Trophoblast cell (in vitro differentiated cells and primary cell): ENCODE data around the gene PTPRN2.

Experiments
- DNase-seq, 2 donors: peaks; one replicate each; pipeline ENCODE4 v3.0.0-alpha.2; 2016
- H2AFZ ChIP-seq: 2 replicates; pipeline ENCODE4 v1.6.1; 2013; ENCODE audit warnings: low read length, moderate library complexity, mild to moderate bottlenecking; ENCODE audit not compliant: insufficient read depth, poor library complexity
- H2AK5ac ChIP-seq: 2 replicates; pipeline ENCODE4 v1.6.1; 2013; ENCODE audit warnings: mild to moderate bottlenecking, low read length
- H2BK120ac ChIP-seq: 2 replicates; pipeline ENCODE4 v1.6.1; 2013; ENCODE audit warnings: low read length, mild to moderate bottlenecking, moderate library complexity; ENCODE audit not compliant: insufficient read depth, poor library complexity
- H2BK12ac ChIP-seq: 2 replicates; pipeline ENCODE4 v1.6.1; 2013; ENCODE audit warnings: mild to moderate bottlenecking, low read length, moderate library complexity
- H2BK5ac ChIP-seq: 2 replicates; pipeline ENCODE4 v1.6.1; 2013; ENCODE audit warnings: low read length, low read depth, moderate library complexity, mild to moderate bottlenecking; ENCODE audit not compliant: poor library complexity
- H3K14ac ChIP-seq: 2 replicates; pipeline ENCODE4 v1.6.1; 2013; ENCODE audit warnings: mild to moderate bottlenecking, low read length
- H3K18ac ChIP-seq: 2 replicates; pipeline ENCODE4 v1.6.1; 2013; ENCODE audit warnings: mild to moderate bottlenecking, low read length
- H3K23ac ChIP-seq: 2 replicates; pipeline ENCODE4 v1.6.1; 2013; ENCODE audit warnings: low read length
- H3K27ac ChIP-seq: 2 replicates; pipeline ENCODE4 v1.5.1; 2013; ENCODE audit warnings: low read depth, mild to moderate bottlenecking, inconsistent platforms, low read length, moderate library complexity
- H3K27me3 ChIP-seq: 2 replicates; pipeline ENCODE4 v1.6.1; 2013; ENCODE audit warnings: inconsistent platforms, mild to moderate bottlenecking, low read length, moderate library complexity; ENCODE audit not compliant: insufficient read depth
- H3K36me3 ChIP-seq, 2 experiments: 1 replicate in 1 of 2; 2 replicates in 1 of 2; pipeline ENCODE4 v1.6.1; 2013; ENCODE audit warnings: low read length in 2 of 2, mild to moderate bottlenecking in 2 of 2, moderate library complexity in 1 of 2; ENCODE audit not compliant: insufficient read depth in 2 of 2, control insufficient read depth in 1 of 2
- H3K4ac ChIP-seq: 2 replicates; pipeline ENCODE4 v1.6.1; 2013; ENCODE audit warnings: low read depth, mild to moderate bottlenecking, low read length, moderate library complexity
- H3K4me1 ChIP-seq, 2 experiments: 1 replicate in 1 of 2; 2 replicates in 1 of 2; pipeline ENCODE4 v1.6.1; 2013; ENCODE audit warnings: low read length in 2 of 2, mild to moderate bottlenecking in 2 of 2, moderate library complexity in 1 of 2; ENCODE audit not compliant: insufficient read depth in 2 of 2, control insufficient read depth in 1 of 2
- H3K4me2 ChIP-seq: 2 replicates; pipeline ENCODE4 v1.6.1; 2013; ENCODE audit warnings: inconsistent platforms, mild to moderate bottlenecking, low read length, moderate library complexity
- H3K4me3 ChIP-seq: 2 replicates; pipeline ENCODE4 v1.5.1; 2013; ENCODE audit warnings: mild to moderate bottlenecking, low read depth, low read length, inconsistent platforms
- H3K79me1 ChIP-seq: one replicate; pipeline ENCODE4 v1.6.1; 2013; ENCODE audit warnings: low read length
- H3K79me2 ChIP-seq: 2 replicates; pipeline ENCODE4 v1.6.1; 2013; ENCODE audit warnings: low read length, mild to moderate bottlenecking; ENCODE audit not compliant: control insufficient read depth, insufficient read depth, poor library complexity
- H3K9ac ChIP-seq: 2 replicates; pipeline ENCODE4 v1.6.1; 2013; ENCODE audit warnings: mild to moderate bottlenecking, low read length
- H3K9me3 ChIP-seq: 2 replicates; pipeline ENCODE4 v1.6.1; 2013; ENCODE audit warnings: low read depth, mild to moderate bottlenecking, control low read depth, inconsistent platforms, low read length; ENCODE audit not compliant: insufficient read depth
- H4K12ac ChIP-seq: 2 replicates; pipeline ENCODE4 v1.6.1; 2013; ENCODE audit warnings: low read depth, mild to moderate bottlenecking, low read length, moderate library complexity
- H4K8ac ChIP-seq: 2 replicates; pipeline ENCODE4 v1.6.1; 2013; ENCODE audit warnings: low read depth, mild to moderate bottlenecking, low read length, moderate library complexity
- H4K91ac ChIP-seq: one replicate; pipeline ENCODE4 v1.6.1; 2013; ENCODE audit warnings: low read depth, mild to moderate bottlenecking, low read length, moderate library complexity
- WGBS: extraction: QIAGEN DNeasy Blood & Tissue Kit; methylation state at CpG from one replicate; pipeline ENCODE4 v1.1.7; 2013; ENCODE audit warnings: missing lambda C conversion rate; ENCODE audit not compliant: insufficient read length, insufficient coverage; ENCODE audit errors: extremely low coverage; 5-methylcytosine and 5-hydroxymethylcytosine counted together

PTPRN2 gene

GRCh38 chr7:157584420-157584819 is 1003.2 kb downstream of the PTPRN2 start:
- H3K4me3 ChIP-seq: no peak overlapping the region
- no peak overlapping the region for H3K14ac ChIP-seq
- H3K27ac ChIP-seq: no peak overlapping the region
- WGBS: no CpG with 5 or more reads among the region's 9 CpGs
- no peak for DNase-seq
- H3K9me3 ChIP-seq: peaks cover 8% of the 10 kb centered on the region
- H2BK12ac ChIP-seq: no peak overlapping the region
- H3K18ac ChIP-seq: no peak overlapping the region
- no peak overlapping the region for H2AFZ ChIP-seq
- H2BK120ac ChIP-seq: no peak overlapping the region
- H2BK5ac ChIP-seq: no peak overlapping the region
- no peak overlapping the region for H3K23ac ChIP-seq
- H3K27me3 ChIP-seq: peaks cover 2% of the 10 kb centered on the region
- no peak overlapping the region for H2AK5ac ChIP-seq
- no peak overlapping the region for H3K4me2 ChIP-seq
- no peaks in the 10 kb centered on the region for H3K36me3 ChIP-seq
- no peak overlapping the region for H4K12ac ChIP-seq
- no peak overlapping the region for H4K91ac ChIP-seq
- H4K8ac ChIP-seq: no peak overlapping the region
- no peaks in the 10 kb centered on the region for H3K79me1 ChIP-seq
- no peak overlapping the region for H3K4ac ChIP-seq
- H3K9ac ChIP-seq: no peak overlapping the region
- no peaks in the 10 kb centered on the region for H3K4me1 ChIP-seq
- H3K79me2 ChIP-seq: no peaks in the 10 kb centered on the region

- Histone ChIP-seq H3K79me2 (no peaks in the 10 kb centered on the region), H3K27ac (no peak overlapping the region), H3K4me1 (no peaks in the 10 kb centered on the region), H3K27me3 (peaks cover 2% of the 10 kb centered on the region), H2BK120ac (no peak overlapping the region), H2BK12ac (no peak overlapping the region), H3K18ac (no peak overlapping the region), H2AFZ (no peak overlapping the region), H3K79me1 (no peaks in the 10 kb centered on the region), H3K36me3 (no peaks in the 10 kb centered on the region), H3K9ac (no peak overlapping the region), H3K14ac (no peak overlapping the region), H3K4ac (no peak overlapping the region), H3K9me3 (peaks cover 2% of the 10 kb centered on the region), H3K4me2 (no peak overlapping the region), H3K23ac (no peak overlapping the region), H4K91ac (no peak overlapping the region), H4K12ac (no peak overlapping the region), H2AK5ac (no peak overlapping the region), H2BK5ac (no peak overlapping the region), H3K4me3 (no peak overlapping the region), H4K8ac (no peak overlapping the region)
- DNase-seq: no peak
- no CpG with 5 or more reads among the region's 15 CpGs for WGBS
These were observed 1005.9 kb downstream of the PTPRN2 start for GRCh38 chr7:157581740-157582139.

- Histone ChIP-seq H2AFZ (no peak overlapping the region), H2BK120ac (no peak overlapping the region), H3K27me3 (no peaks in the 10 kb centered on the region), H4K8ac (no peak overlapping the region), H4K91ac (no peak overlapping the region), H2AK5ac (no peak overlapping the region), H2BK12ac (no peak overlapping the region), H2BK5ac (no peak overlapping the region), H3K79me1 (no peaks in the 10 kb centered on the region), H3K23ac (no peak overlapping the region), H3K9ac (no peak overlapping the region), H3K9me3 (peaks cover 2% of the 10 kb centered on the region), H4K12ac (no peak overlapping the region), H3K14ac (no peak overlapping the region), H3K79me2 (no peaks in the 10 kb centered on the region), H3K27ac (no peak overlapping the region), H3K18ac (no peak overlapping the region), H3K4me2 (no peak overlapping the region), H3K4me3 (no peak overlapping the region), H3K4me1 (no peaks in the 10 kb centered on the region), H3K4ac (no peak overlapping the region), H3K36me3 (no peaks in the 10 kb centered on the region)
- DNase-seq: no peak
- WGBS: no CpG with 5 or more reads among the region's 10 CpGs
These were observed 1007.3 kb downstream of the PTPRN2 start for GRCh38 chr7:157580324-157580723.

GRCh38 chr7:157579425-157579824 is 1008.2 kb downstream of the PTPRN2 start:
- H3K27ac ChIP-seq: no peak overlapping the region
- H2BK12ac ChIP-seq: no peak overlapping the region
- H3K23ac ChIP-seq: no peak overlapping the region
- H2BK5ac ChIP-seq: no peak overlapping the region
- H4K91ac ChIP-seq: no peak overlapping the region
- WGBS: no CpG with 5 or more reads among the region's 16 CpGs
- H2AK5ac ChIP-seq: no peak overlapping the region
- no peak overlapping the region for H3K4ac ChIP-seq
- no peaks in the 10 kb centered on the region for H3K79me1 ChIP-seq
- no peak overlapping the region for H2AFZ ChIP-seq
- no peak overlapping the region for H3K4me3 ChIP-seq
- H3K36me3 ChIP-seq: no peaks in the 10 kb centered on the region
- no peak overlapping the region for H3K14ac ChIP-seq
- H2BK120ac ChIP-seq: no peak overlapping the region
- H3K4me2 ChIP-seq: no peak overlapping the region
- H3K27me3 ChIP-seq: no peaks in the 10 kb centered on the region
- H4K8ac ChIP-seq: no peak overlapping the region
- H3K79me2 ChIP-seq: no peaks in the 10 kb centered on the region
- H3K4me1 ChIP-seq: no peaks in the 10 kb centered on the region
- peaks cover 2% of the 10 kb centered on the region for H3K9me3 ChIP-seq
- no peak overlapping the region for H3K9ac ChIP-seq
- no peak for DNase-seq
- no peak overlapping the region for H3K18ac ChIP-seq
- no peak overlapping the region for H4K12ac ChIP-seq
